ENCODE results near the gene GORASP1. TPM values are rescaled to one million over a fixed set of nuclear protein-coding genes. Genes with fewer than 3 reads are reported as not detected.

GORASP1 gene
- total RNA-seq, 1 experiment from 2014 or later, result 58.6 TPM

GRCh38 chr3:39118079-39118478 lies 10.7 kb upstream of the GORASP1 start:
- TF ChIP-seq CTCF (IDR thresholded peaks at IDR 0.05; ENCODE audit: unreplicated experiment), result no peak
- no peaks in the 10 kb centered on the region for H3K4me1 Mint-ChIP-seq (ENCODE audit: low read depth, unreplicated experiment)
- no peaks in the 10 kb centered on the region for H3K9me3 Mint-ChIP-seq (ENCODE audit: low read depth, unreplicated experiment)
- H3K36me3 Mint-ChIP-seq (ENCODE audit: insufficient read depth, unreplicated experiment), result no peaks in the 10 kb centered on the region
- CTCF ChIA-PET, result no interaction called here
- no peak overlapping the region for H3K4me3 Mint-ChIP-seq (ENCODE audit: low read depth, unreplicated experiment)
- H3K27me3 Mint-ChIP-seq (ENCODE audit: unreplicated experiment), result no peaks in the 10 kb centered on the region
- BruUV-seq (replicated peaks), result no TSS peak
- no peak for DNase-seq
- intact Hi-C loops (cut with micrococcal nuclease; ENCODE audit: unreplicated experiment), result no loop called here
- H3K27ac Mint-ChIP-seq (ENCODE audit: unreplicated experiment), result no peak overlapping the region

- no peak for DNase-seq
- intact Hi-C loops (cut with micrococcal nuclease; ENCODE audit: unreplicated experiment), result no loop called here
- Mint-ChIP-seq H3K4me3 (ENCODE audit: low read depth, unreplicated experiment) (no peak overlapping the region), H3K4me1 (ENCODE audit: low read depth, unreplicated experiment) (no peaks in the 10 kb centered on the region), H3K27ac (ENCODE audit: unreplicated experiment) (no peak overlapping the region), H3K36me3 (ENCODE audit: insufficient read depth, unreplicated experiment) (no peaks in the 10 kb centered on the region), H3K9me3 (ENCODE audit: low read depth, unreplicated experiment) (no peaks in the 10 kb centered on the region), H3K27me3 (ENCODE audit: unreplicated experiment) (no peaks in the 10 kb centered on the region)
- no TSS peak for BruUV-seq (replicated peaks)
- TF ChIP-seq CTCF (IDR thresholded peaks at IDR 0.05; ENCODE audit: unreplicated experiment), result no peak
- CTCF ChIA-PET, result interaction anchor here (0.7 to 1.3 kb wide), 3 partner anchors 10 to 20 kb away, joined by 3 to 8 read pairs (median 4); no protein-coding TSS in a partner anchor
Measured at GRCh38 chr3:39115870-39116269, 8.4 kb upstream of the GORASP1 start.

GRCh38 chr3:39114456-39114855 lies 7.0 kb upstream of the GORASP1 start:
- CTCF ChIA-PET, result no interaction called here
- H3K4me3 Mint-ChIP-seq (ENCODE audit: low read depth, unreplicated experiment), result no peak overlapping the region
- intact Hi-C loops (cut with micrococcal nuclease; ENCODE audit: unreplicated experiment), result no loop called here
- H3K4me1 Mint-ChIP-seq (ENCODE audit: low read depth, unreplicated experiment), result no peaks in the 10 kb centered on the region
- no peak overlapping the region for H3K27ac Mint-ChIP-seq (ENCODE audit: unreplicated experiment)
- H3K36me3 Mint-ChIP-seq (ENCODE audit: insufficient read depth, unreplicated experiment), result no peaks in the 10 kb centered on the region
- TF ChIP-seq CTCF (IDR thresholded peaks at IDR 0.05; ENCODE audit: unreplicated experiment), result no peak
- H3K27me3 Mint-ChIP-seq (ENCODE audit: unreplicated experiment), result no peaks in the 10 kb centered on the region
- H3K9me3 Mint-ChIP-seq (ENCODE audit: low read depth, unreplicated experiment), result no peaks in the 10 kb centered on the region
- no peak for DNase-seq
- BruUV-seq (replicated peaks), result no TSS peak

- no TSS peak for BruUV-seq (replicated peaks)
- Mint-ChIP-seq H3K27ac (ENCODE audit: unreplicated experiment) (no peak overlapping the region), H3K4me1 (ENCODE audit: low read depth, unreplicated experiment) (peaks cover 8% of the 10 kb centered on the region), H3K36me3 (ENCODE audit: insufficient read depth, unreplicated experiment) (peaks cover 4% of the 10 kb centered on the region), H3K9me3 (ENCODE audit: low read depth, unreplicated experiment) (no peaks in the 10 kb centered on the region), H3K27me3 (ENCODE audit: unreplicated experiment) (no peaks in the 10 kb centered on the region), H3K4me3 (ENCODE audit: low read depth, unreplicated experiment) (no peak overlapping the region)
- no peak for TF ChIP-seq CTCF (IDR thresholded peaks at IDR 0.05; ENCODE audit: unreplicated experiment)
- no peak for DNase-seq
- CTCF ChIA-PET, result no interaction called here
- intact Hi-C loops (cut with micrococcal nuclease; ENCODE audit: unreplicated experiment), result no loop called here
Measured at GRCh38 chr3:39113291-39113690, 5.9 kb upstream of the GORASP1 start.
